ENCODE results near the gene EVI5L. TPM values are rescaled to one million over a fixed set of nuclear protein-coding genes. Genes with fewer than 3 reads are reported as not detected.

The EVI5L gene
- total RNA-seq, 6 experiments from 2014 or later = 3.7 to 6.3 (median 4.9) TPM

- TF ChIP-seq, protein P1, sequence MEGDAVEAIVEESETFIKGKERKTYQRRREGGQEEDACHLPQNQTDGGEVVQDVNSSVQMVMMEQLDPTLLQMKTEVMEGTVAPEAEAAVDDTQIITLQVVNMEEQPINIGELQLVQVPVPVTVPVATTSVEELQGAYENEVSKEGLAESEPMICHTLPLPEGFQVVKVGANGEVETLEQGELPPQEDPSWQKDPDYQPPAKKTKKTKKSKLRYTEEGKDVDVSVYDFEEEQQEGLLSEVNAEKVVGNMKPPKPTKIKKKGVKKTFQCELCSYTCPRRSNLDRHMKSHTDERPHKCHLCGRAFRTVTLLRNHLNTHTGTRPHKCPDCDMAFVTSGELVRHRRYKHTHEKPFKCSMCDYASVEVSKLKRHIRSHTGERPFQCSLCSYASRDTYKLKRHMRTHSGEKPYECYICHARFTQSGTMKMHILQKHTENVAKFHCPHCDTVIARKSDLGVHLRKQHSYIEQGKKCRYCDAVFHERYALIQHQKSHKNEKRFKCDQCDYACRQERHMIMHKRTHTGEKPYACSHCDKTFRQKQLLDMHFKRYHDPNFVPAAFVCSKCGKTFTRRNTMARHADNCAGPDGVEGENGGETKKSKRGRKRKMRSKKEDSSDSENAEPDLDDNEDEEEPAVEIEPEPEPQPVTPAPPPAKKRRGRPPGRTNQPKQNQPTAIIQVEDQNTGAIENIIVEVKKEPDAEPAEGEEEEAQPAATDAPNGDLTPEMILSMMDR (IDR thresholded peaks at IDR 0.05) = no peak
- no peak for TF ChIP-seq POLR2A (IDR thresholded peaks at IDR 0.05)
- ATAC-seq (no peak), DNase-seq (no peak)
- H3K4me1 ChIP-seq = peaks cover 0 to 6% (median 0%) of the 10 kb centered on the region in 4 donors
- 73% methylated on average over 2 of the region's 22 CpGs for WGBS (ENCODE audit: insufficient coverage, low coverage, low lambda C conversion rate, missing lambda C conversion rate)
- H3K36me3 ChIP-seq = no peaks in the 10 kb centered on the region
- H3K27ac ChIP-seq = no peak overlapping the region
- H3K9me3 ChIP-seq = no peaks in the 10 kb centered on the region
- intact Hi-C loops (cut with DNase I) = loop anchor here in 1 of 2 donors (10.0 kb wide), 1 partner anchor 45 kb away; the partner anchor contains the start of gene MAP2K7
- no peak overlapping the region for H3K4me3 ChIP-seq
- H3K27me3 ChIP-seq = no peaks in the 10 kb centered on the region
These were observed 30.1 kb downstream of the EVI5L start for GRCh38 chr19:7859831-7860713.

GRCh38 chr19:7860714-7861618 lies 30.9 kb downstream of the EVI5L start:
- no peaks in the 10 kb centered on the region for H3K27me3 ChIP-seq
- intact Hi-C loops (cut with DNase I) = no loop called here
- H3K27ac ChIP-seq = no peak overlapping the region
- H3K9me3 ChIP-seq = no peaks in the 10 kb centered on the region
- DNase-seq (no peak), ATAC-seq (no peak)
- no peaks in the 10 kb centered on the region for H3K36me3 ChIP-seq
- TF ChIP-seq, protein P1 (IDR thresholded peaks at IDR 0.05) = no peak
- TF ChIP-seq POLR2A (IDR thresholded peaks at IDR 0.05) = no peak
- no peak overlapping the region for H3K4me3 ChIP-seq
- peaks cover 0 to 6% (median 0%) of the 10 kb centered on the region in 4 donors for H3K4me1 ChIP-seq
- 79% methylated on average over 4 of the region's 14 CpGs for whole genome bisulfite sequencing (ENCODE audit: insufficient coverage, low coverage, low lambda C conversion rate, missing lambda C conversion rate)

GRCh38 chr19:7861619-7862412 lies 31.8 kb downstream of the EVI5L start:
- Histone ChIP-seq H3K4me1 (peaks cover 0 to 6% (median 0%) of the 10 kb centered on the region in 4 donors), H3K4me3 (no peak overlapping the region), H3K36me3 (no peaks in the 10 kb centered on the region), H3K9me3 (no peaks in the 10 kb centered on the region), H3K27me3 (no peaks in the 10 kb centered on the region), H3K27ac (no peak overlapping the region)
- ATAC-seq (no peak), DNase-seq (peak in 1 of 3 donors; percentile 54)
- WGBS (ENCODE audit: insufficient coverage, low coverage, low lambda C conversion rate, missing lambda C conversion rate) = no CpG with 5 or more reads among the region's 63 CpGs
- TF ChIP-seq, protein P1 (IDR thresholded peaks at IDR 0.05) = no peak
- TF ChIP-seq POLR2A (IDR thresholded peaks at IDR 0.05) = no peak
- intact Hi-C loops (cut with DNase I) = no loop called here

DNA sequence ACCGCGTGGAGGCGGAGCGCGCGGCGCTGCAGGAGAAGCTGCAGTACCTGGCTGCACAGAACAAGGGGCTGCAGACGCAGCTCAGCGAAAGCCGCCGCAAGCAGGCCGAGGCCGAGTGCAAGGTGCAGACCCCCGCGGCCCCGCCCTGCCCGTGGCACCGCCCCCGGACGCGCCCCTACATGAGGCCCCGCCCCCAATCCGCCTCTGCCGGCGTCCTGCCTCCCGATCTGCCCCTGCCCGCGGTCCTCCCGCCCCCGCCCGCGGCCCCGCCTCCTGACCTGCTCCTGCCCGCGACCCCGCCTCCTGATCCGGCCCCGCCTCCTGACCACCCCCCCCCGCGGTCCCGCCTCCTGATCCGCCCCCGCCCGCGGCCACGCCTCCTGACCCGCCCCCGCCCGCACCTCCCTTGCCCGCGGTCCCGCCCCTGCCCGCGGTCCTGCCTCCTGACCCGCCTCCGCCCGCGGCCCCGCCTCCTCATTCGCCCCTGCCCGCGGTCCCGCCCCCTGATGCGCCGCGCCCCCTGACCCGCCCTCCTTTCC lies 32.5 kb downstream of the EVI5L start:
- TF ChIP-seq POLR2A (IDR thresholded peaks at IDR 0.05) = no peak
- TF ChIP-seq, protein P1 (IDR thresholded peaks at IDR 0.05) = no peak
- Histone ChIP-seq H3K4me3 (no peak overlapping the region), H3K9me3 (no peaks in the 10 kb centered on the region), H3K27ac (no peak overlapping the region), H3K27me3 (no peaks in the 10 kb centered on the region), H3K4me1 (peaks cover 0 to 6% (median 0%) of the 10 kb centered on the region in 4 donors), H3K36me3 (no peaks in the 10 kb centered on the region)
- 10% methylated on average over 27 of the region's 67 CpGs for WGBS (ENCODE audit: insufficient coverage, low coverage, low lambda C conversion rate, missing lambda C conversion rate)
- DNase-seq = peak in 2 of 3 donors; percentile 49 to 79
- intact Hi-C loops (cut with DNase I) = no loop called here
- peak; percentile 5 to 76 (median 40) for ATAC-seq
